ENCODE measurements around the gene LRAT.
"Not testable (repeated sequence)": the region's sequence is repeated elsewhere in the genome, so short reads cannot be mapped to it uniquely, and the experiment has no call there.

Gene LRAT

GRCh38 chr4:154743683-154744340, at the start of gene LRAT:
TSS of gene LRAT (plus strand) at chr4:154744000. CDS start at chr4:154744327, 327 bp downstream.
- Histone ChIP-seq H3K4me3 (no peak within 1 kb of the TSS), H3K9ac (no peak within 1 kb of the TSS), H4K20me1 (no peaks in the 10 kb centered on the region), H3K4me2 (no peak within 1 kb of the TSS), H3K36me3 (no peaks in the 10 kb centered on the region), H3K27me3 (no peaks in the 10 kb centered on the region), H3K9me3 (peaks cover 30% of the 10 kb centered on the region), H3K4me1 (no peaks in the 10 kb centered on the region), H3K27ac (no peak within 1 kb of the TSS)
- TF ChIP-seq Cebpa-rat (IDR thresholded peaks at IDR 0.05): no peak

- no peak overlapping the region for H3K9ac ChIP-seq
- H3K27me3 ChIP-seq: no peaks in the 10 kb centered on the region
- no peak overlapping the region for H3K27ac ChIP-seq
- no peaks in the 10 kb centered on the region for H3K36me3 ChIP-seq
- no peak for TF ChIP-seq Cebpa-rat (IDR thresholded peaks at IDR 0.05)
- H4K20me1 ChIP-seq: no peaks in the 10 kb centered on the region
- no peaks in the 10 kb centered on the region for H3K4me1 ChIP-seq
- H3K4me2 ChIP-seq: no peak overlapping the region
- no peaks in the 10 kb centered on the region for H3K9me3 ChIP-seq
- H3K4me3 ChIP-seq: no peak overlapping the region
Measured at GRCh38 chr4:154707877-154708276, 35.9 kb upstream of the LRAT start.

- no peak overlapping the region for H3K9ac ChIP-seq
- H4K20me1 ChIP-seq: no peaks in the 10 kb centered on the region
- H3K27ac ChIP-seq: no peak overlapping the region
- H3K4me3 ChIP-seq: no peak overlapping the region
- no peak overlapping the region for H3K4me2 ChIP-seq
- H3K9me3 ChIP-seq: no peaks in the 10 kb centered on the region
- no peaks in the 10 kb centered on the region for H3K36me3 ChIP-seq
- no peaks in the 10 kb centered on the region for H3K27me3 ChIP-seq
- no peaks in the 10 kb centered on the region for H3K4me1 ChIP-seq
- no peak for TF ChIP-seq Cebpa-rat (IDR thresholded peaks at IDR 0.05)
Measured at GRCh38 chr4:154709550-154709949, 34.2 kb upstream of the LRAT start.

- Histone ChIP-seq H3K27ac (no peak overlapping the region), H3K36me3 (no peaks in the 10 kb centered on the region), H4K20me1 (no peaks in the 10 kb centered on the region), H3K27me3 (no peaks in the 10 kb centered on the region), H3K4me2 (no peak overlapping the region), H3K9me3 (no peaks in the 10 kb centered on the region), H3K9ac (no peak overlapping the region), H3K4me1 (no peaks in the 10 kb centered on the region), H3K4me3 (no peak overlapping the region)
- TF ChIP-seq Cebpa-rat (IDR thresholded peaks at IDR 0.05): no peak
Measured at GRCh38 chr4:154711522-154711921, 32.3 kb upstream of the LRAT start.

GRCh38 chr4:154714339-154715040, 29.3 kb upstream of the LRAT start:
- Histone ChIP-seq H3K9ac (no peak overlapping the region), H3K27ac (no peak overlapping the region), H3K27me3 (no peaks in the 10 kb centered on the region), H4K20me1 (no peaks in the 10 kb centered on the region), H3K4me2 (no peak overlapping the region), H3K36me3 (no peaks in the 10 kb centered on the region), H3K9me3 (no peaks in the 10 kb centered on the region), H3K4me1 (no peaks in the 10 kb centered on the region), H3K4me3 (no peak overlapping the region)
- TF ChIP-seq Cebpa-rat (IDR thresholded peaks at IDR 0.05): no peak

GRCh38 chr4:154719087-154719486, 24.7 kb upstream of the LRAT start:
- Histone ChIP-seq H3K9ac (no peak overlapping the region), H3K4me3 (no peak overlapping the region), H3K27ac (no peak overlapping the region), H4K20me1 (no peaks in the 10 kb centered on the region), H3K4me1 (no peaks in the 10 kb centered on the region), H3K4me2 (no peak overlapping the region), H3K9me3 (no peaks in the 10 kb centered on the region), H3K27me3 (no peaks in the 10 kb centered on the region), H3K36me3 (no peaks in the 10 kb centered on the region)
- TF ChIP-seq Cebpa-rat (IDR thresholded peaks at IDR 0.05): no peak

- H3K9ac ChIP-seq: no peak overlapping the region
- H3K27ac ChIP-seq: no peak overlapping the region
- no peaks in the 10 kb centered on the region for H3K36me3 ChIP-seq
- no peaks in the 10 kb centered on the region for H3K27me3 ChIP-seq
- H4K20me1 ChIP-seq: no peaks in the 10 kb centered on the region
- no peaks in the 10 kb centered on the region for H3K4me1 ChIP-seq
- H3K4me2 ChIP-seq: no peak overlapping the region
- no peak for TF ChIP-seq Cebpa-rat (IDR thresholded peaks at IDR 0.05)
- no peaks in the 10 kb centered on the region for H3K9me3 ChIP-seq
- H3K4me3 ChIP-seq: no peak overlapping the region
Measured at GRCh38 chr4:154720123-154720522, 23.7 kb upstream of the LRAT start.

GRCh38 chr4:154720618-154721267, 23.1 kb upstream of the LRAT start:
- no peak for TF ChIP-seq Cebpa-rat (IDR thresholded peaks at IDR 0.05)
- H3K4me3 ChIP-seq: no peak overlapping the region
- no peak overlapping the region for H3K9ac ChIP-seq
- H4K20me1 ChIP-seq: no peaks in the 10 kb centered on the region
- no peak overlapping the region for H3K27ac ChIP-seq
- no peaks in the 10 kb centered on the region for H3K9me3 ChIP-seq
- no peaks in the 10 kb centered on the region for H3K27me3 ChIP-seq
- H3K4me2 ChIP-seq: no peak overlapping the region
- no peaks in the 10 kb centered on the region for H3K36me3 ChIP-seq
- no peaks in the 10 kb centered on the region for H3K4me1 ChIP-seq

GRCh38 chr4:154722262-154722661, 21.5 kb upstream of the LRAT start:
- no peaks in the 10 kb centered on the region for H3K4me1 ChIP-seq
- no peak overlapping the region for H3K9ac ChIP-seq
- H4K20me1 ChIP-seq: no peaks in the 10 kb centered on the region
- no peak overlapping the region for H3K27ac ChIP-seq
- H3K4me2 ChIP-seq: no peak overlapping the region
- no peak for TF ChIP-seq Cebpa-rat (IDR thresholded peaks at IDR 0.05)
- no peaks in the 10 kb centered on the region for H3K9me3 ChIP-seq
- no peaks in the 10 kb centered on the region for H3K36me3 ChIP-seq
- H3K4me3 ChIP-seq: no peak overlapping the region
- H3K27me3 ChIP-seq: no peaks in the 10 kb centered on the region

- H3K4me2 ChIP-seq, H3K36me3 ChIP-seq, H3K4me3 ChIP-seq, H4K20me1 ChIP-seq, H3K9ac ChIP-seq, H3K27ac ChIP-seq, H3K4me1 ChIP-seq, H3K9me3 ChIP-seq, H3K27me3 ChIP-seq: not testable (repeated sequence)
Measured at GRCh38 chr4:154723601-154724000, 20.2 kb upstream of the LRAT start.
